Activated CD4-positive, alpha-beta T cell treated with anti-CD3 and anti-CD28 coated beads for 1 hour (primary cell): ENCODE results near the gene ANKS1B.
"Not testable (repeated sequence)": the region's sequence is repeated elsewhere in the genome, so short reads cannot be mapped to it uniquely, and the experiment has no call there.

ENCODE experiments used
- DNase-seq: peaks from one replicate; pipeline ENCODE4 v3.0.0-alpha.2; 2020

Gene ANKS1B

GRCh38 chr12:99334285-99335056 is 650.3 kb downstream of the ANKS1B start:
- no peak for DNase-seq

- DNase-seq: no peak
These were observed 651.7 kb downstream of the ANKS1B start for GRCh38 chr12:99332936-99333591.

DNA sequence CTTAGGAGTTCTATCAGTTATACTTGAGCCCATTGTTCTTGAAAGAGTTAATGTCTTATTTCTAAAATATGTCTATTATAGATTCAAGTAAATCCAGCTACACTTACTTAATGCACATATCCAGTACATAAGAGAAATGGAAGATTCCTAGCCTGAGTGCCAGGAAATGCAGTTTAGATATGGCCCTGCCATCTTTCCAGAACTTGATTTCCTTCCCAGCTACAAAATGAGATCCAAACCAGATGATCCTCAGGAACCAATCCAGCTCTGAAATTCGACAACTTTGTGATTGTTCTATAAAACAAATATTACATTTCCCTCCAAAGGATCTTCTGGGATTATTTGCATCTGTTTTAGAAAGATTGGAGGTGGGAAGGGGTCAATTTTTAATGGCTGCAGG is 654.5 kb downstream of the ANKS1B start:
- DNase-seq: no peak

DNA sequence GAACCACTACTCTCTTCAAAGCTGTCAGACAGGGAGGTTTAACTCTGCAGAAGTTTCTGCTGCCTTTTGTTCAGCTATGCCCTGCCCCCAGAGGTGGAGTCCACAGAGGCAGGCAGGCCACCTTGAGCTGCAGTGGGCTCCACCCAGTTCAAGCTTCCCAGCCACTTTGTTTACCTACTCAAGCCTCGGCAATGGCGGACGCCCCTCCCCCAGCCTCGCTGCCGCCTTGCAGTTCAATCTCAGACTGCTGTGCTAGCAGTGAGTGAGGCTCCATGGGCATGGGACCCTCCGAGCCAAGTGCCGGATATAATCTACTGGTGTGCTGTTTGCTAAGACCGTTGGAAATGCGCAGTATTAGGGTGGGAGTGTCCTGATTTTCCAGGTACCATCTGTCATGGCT is 663.5 kb downstream of the ANKS1B start:
- DNase-seq: not testable (repeated sequence)

DNA sequence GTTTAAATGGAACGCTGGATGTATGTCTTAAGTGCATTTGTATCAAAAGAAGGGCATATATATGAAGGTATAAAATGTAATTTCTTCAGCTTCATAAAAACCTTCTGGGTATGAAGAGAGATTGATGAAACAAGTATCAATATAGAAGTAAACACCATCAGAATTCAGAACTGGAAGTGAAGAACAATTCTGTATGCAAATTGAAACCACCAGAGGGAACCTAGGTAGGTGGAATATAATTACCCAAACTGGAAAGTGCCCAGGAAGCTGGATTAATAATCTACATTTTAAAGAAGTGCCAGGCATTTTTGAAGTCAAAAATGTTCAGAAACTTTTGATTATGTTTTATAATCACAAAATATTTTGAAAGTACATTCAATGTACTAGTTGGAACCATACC is 673.4 kb downstream of the ANKS1B start:
- DNase-seq: no peak

GRCh38 chr12:99309812-99310211 is 674.9 kb downstream of the ANKS1B start:
- no peak for DNase-seq

GRCh38 chr12:99302874-99303273 is 681.9 kb downstream of the ANKS1B start:
- no peak for DNase-seq

DNA sequence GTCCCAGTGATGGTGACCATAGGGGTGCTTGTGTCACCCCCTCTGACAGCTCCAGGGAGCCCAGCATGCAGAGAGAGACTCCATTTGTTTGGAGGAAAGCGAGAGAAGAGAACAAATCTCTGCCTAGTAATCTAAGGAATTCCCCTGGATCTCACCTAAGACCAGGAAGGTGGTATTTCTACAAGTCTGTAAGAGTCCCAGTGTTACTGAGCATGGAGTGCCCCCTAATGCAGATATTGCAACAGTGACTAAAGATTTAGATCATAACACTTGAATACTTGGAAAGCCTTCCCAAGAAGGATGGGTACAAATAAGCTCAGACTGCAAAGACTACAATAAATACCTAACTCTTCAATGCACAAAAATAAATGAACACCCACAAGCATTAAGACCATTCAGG is 697.6 kb downstream of the ANKS1B start:
- DNase-seq: no peak

DNA sequence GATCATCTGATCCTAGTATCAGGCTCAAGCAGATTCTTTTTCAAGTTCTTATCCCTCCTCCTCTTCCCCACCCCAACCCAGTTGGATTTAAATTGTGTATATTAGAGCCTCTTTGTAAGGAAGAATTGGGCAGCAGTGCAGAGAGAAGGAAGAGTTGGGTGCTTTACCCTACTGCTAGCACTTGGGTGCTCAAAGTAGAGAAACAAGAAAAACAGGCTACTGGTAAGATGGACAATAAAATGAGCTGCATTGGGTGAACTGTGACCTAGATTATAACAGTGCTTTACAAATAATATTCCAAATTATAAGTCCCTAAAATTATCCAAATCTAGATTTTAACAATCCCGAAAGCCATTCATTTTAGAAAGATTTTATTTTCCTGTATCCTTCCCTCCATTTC is 700.6 kb downstream of the ANKS1B start:
- no peak for DNase-seq

DNA sequence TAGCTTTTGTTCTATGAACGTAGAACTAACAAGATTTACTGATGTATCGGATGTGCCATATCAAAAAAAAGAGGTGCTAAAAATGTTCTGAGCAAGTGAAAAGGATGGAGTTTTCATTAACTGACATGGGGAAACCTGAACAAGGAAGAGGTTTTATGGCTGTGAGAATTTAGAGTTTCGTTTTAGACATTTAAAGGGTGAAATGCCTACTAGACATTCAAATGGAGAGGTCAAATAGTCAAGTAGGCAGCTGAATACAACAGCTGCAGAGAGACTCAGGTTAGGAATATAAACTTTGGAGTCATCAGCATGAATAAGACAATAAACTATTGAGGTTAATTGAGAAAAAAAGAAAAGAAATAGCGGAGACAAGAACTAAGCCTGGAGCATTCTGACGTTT is 702.1 kb downstream of the ANKS1B start:
- DNase-seq: no peak

- no peak for DNase-seq
These were observed 702.6 kb downstream of the ANKS1B start for GRCh38 chr12:99282086-99282485.

DNA sequence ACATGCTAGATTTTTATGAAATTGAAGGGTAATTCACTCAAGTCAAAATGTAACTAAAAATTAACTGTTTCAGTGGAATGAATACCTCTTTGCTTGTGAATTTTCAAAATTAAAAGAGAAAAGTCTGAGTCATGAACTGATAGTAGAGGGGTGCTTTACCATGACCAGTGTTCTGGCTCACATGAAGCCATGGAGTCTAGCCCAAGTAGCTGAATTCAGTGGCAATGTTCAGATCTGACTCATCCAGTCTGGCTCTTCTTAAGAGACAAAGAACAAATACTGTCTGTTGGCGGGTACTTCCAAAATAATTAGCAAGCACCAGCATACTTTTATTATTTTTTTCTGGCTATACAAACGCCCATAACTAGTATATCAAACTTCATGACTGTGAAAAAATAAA is 703.5 kb downstream of the ANKS1B start:
- no peak for DNase-seq

GRCh38 chr12:99278899-99279298 is 705.8 kb downstream of the ANKS1B start:
- DNase-seq: no peak

GRCh38 chr12:99277591-99278379 is 707.0 kb downstream of the ANKS1B start:
- no peak for DNase-seq

GRCh38 chr12:99271071-99271470 is 713.7 kb downstream of the ANKS1B start:
- no peak for DNase-seq

- DNase-seq: no peak
These were observed 717.7 kb downstream of the ANKS1B start for GRCh38 chr12:99267038-99267437.

GRCh38 chr12:99265648-99266047 is 719.1 kb downstream of the ANKS1B start:
- no peak for DNase-seq

GRCh38 chr12:99261256-99261655 is 723.5 kb downstream of the ANKS1B start:
- no peak for DNase-seq

DNA sequence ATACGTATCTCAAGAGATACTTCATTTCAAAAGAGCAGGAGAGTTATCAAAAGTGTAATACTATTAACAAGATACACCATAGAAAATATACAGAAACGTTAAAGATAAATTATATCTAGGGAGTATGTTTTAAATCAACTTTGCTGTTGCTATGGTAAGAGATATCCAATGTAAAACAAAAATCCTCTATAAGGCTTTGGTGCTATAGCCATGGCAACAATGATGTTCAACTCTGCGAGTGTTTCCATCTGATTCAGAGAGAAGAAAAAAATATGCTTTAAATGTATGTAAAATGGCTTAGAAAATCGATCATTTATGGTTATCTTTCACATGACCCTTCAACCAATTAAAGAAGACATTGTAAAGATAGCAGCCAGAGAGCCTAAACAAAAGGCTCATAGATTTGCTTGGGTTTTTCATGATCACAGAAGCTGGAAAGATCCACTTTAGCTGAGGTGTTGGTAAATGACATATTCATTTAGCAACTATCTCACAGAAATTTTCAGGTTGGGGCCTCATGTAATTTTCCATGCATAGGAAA is 724.2 kb downstream of the ANKS1B start:
- no peak for DNase-seq

- no peak for DNase-seq
These were observed 725.4 kb downstream of the ANKS1B start for GRCh38 chr12:99259040-99259934.

- DNase-seq: no peak
These were observed 727.1 kb downstream of the ANKS1B start for GRCh38 chr12:99257672-99258071.

DNA sequence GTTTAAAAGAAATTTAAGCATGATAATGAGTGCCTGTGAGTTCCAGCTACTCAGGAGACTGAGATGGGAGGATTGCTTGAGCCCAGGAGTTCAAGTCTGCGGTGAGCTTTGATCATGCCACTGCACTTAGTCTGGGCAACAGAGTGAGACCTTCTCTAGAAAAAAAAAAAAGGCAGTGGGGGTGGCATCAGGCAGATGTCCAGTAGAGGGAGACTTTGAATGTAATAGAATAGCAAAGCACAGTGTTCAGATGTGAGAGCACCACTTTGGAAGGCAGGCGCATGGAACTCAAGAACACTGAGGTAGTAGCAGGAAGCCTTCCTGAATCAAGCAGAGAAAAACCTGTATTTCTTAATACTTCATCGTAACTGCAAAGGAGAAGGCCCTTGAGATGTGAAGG is 731.7 kb downstream of the ANKS1B start:
- no peak for DNase-seq

- DNase-seq: no peak
These were observed 734.6 kb downstream of the ANKS1B start for GRCh38 chr12:99250091-99250490.
